ENCODE measurements around the gene FAM47E. TPM values are rescaled to one million over a fixed set of nuclear protein-coding genes. Genes with fewer than 3 reads are reported as not detected.

The FAM47E gene
- total and polyA plus RNA-seq, 2 of the 13 experiments (the other 11 are each of a cell fraction or from before 2014, with no cell fraction given), result 0.33 to 0.66 TPM

- no peak for TF ChIP-seq KIAA2018 (CRISPR knock-in tag; IDR thresholded peaks at IDR 0.05; ENCODE audit: borderline replicate concordance)
- TF ChIP-seq GABPA (IDR thresholded peaks at IDR 0.05; ENCODE audit: low read depth, low read length), result no peak
- TF ChIP-seq GABPA (CRISPR knock-in tag; IDR thresholded peaks at IDR 0.05; ENCODE audit: low read depth), result no peak
- TF ChIP-seq TRAFD1 (CRISPR knock-in tag; IDR thresholded peaks at IDR 0.05; ENCODE audit: borderline replicate concordance), result no peak
- no peak for TF ChIP-seq FIP1L1 (IDR thresholded peaks at IDR 0.05; ENCODE audit: borderline replicate concordance, insufficient read depth, low read depth, low read length)
- peak; percentile 17 for TF ChIP-seq ATF7-NPFF (CRISPR knock-in tag; IDR thresholded peaks at IDR 0.05; ENCODE audit: low read depth)
- no peak for TF ChIP-seq SOX5 (CRISPR knock-in tag; IDR thresholded peaks at IDR 0.05; ENCODE audit: borderline replicate concordance)
- no peak for TF ChIP-seq ZNF841 (CRISPR knock-in tag; IDR thresholded peaks at IDR 0.05; ENCODE audit: borderline replicate concordance)
- TF ChIP-seq ZNF354B (CRISPR knock-in tag; IDR thresholded peaks at IDR 0.05), result no peak
- TF ChIP-seq TRIM22 (IDR thresholded peaks at IDR 0.05), result no peak
- no peak for TF ChIP-seq STAT6 (CRISPR knock-in tag; IDR thresholded peaks at IDR 0.05; ENCODE audit: borderline replicate concordance)
Observed at GRCh38 chr4:76213415-76214176, 37.9 kb upstream of the FAM47E start, which contains the start of gene SCARB2 (continued).
